LHCN-M2 (cell line): ENCODE measurements around the gene ZXDC. TPM values are rescaled to one million over a fixed set of nuclear protein-coding genes. Genes with fewer than 3 reads are reported as not detected.

Experiments used
- DNase-seq: peaks from one replicate; pipeline ENCODE4 v3.0.0-alpha.2; 2012; ENCODE audit warnings: low read depth
- total RNA-seq: library from RNA; depleted of rRNA; stranded (reverse); fragments of >200 nt; gene quantifications from 2 replicates; pipeline ENCODE4 v1.2.3, GENCODE V29; 2014; rRNA removed

ZXDC gene
- total RNA-seq, 1 experiment from 2014 or later = 16.8 TPM

DNA sequence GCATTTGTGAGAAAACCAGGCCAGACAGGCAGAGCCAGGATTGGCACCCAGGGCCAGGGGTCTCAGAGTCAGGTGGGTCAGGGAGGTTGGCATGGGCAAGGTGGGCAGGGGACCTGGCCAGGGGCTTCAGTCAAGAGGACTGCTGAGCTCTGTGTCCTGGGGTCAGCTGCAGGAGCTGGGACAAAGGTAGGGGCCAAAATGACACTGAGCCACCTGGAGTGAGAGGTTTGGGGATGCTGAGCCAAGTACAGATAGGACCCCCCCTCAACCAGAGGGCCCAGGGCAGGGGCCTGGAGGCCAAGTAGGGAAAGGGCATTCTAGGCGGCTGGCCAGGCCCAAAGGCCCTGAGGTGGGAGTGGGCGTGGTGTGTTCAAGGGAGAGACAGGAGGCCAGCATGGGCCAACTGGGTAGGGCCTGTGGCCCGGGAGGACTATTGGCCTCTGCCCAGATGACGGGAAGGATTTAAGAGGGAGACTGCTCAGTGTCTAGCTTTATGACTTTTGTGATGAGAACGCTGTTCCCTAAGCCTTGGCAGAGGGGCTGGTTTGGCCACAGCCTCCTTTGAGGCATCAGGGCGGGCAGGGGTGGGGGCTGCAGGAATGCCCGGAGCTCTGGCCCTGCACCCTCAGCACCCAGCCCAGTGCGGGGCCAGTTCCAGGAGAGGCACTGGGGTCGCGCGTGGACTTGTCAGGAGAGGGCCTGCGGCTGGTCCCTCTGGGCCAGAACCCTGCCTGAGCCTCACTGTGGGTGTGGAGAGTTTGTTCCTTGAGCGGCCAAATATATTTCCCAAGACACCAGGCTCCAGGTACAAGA lies 77.9 kb downstream of the ZXDC start:
- no peak for DNase-seq

DNA sequence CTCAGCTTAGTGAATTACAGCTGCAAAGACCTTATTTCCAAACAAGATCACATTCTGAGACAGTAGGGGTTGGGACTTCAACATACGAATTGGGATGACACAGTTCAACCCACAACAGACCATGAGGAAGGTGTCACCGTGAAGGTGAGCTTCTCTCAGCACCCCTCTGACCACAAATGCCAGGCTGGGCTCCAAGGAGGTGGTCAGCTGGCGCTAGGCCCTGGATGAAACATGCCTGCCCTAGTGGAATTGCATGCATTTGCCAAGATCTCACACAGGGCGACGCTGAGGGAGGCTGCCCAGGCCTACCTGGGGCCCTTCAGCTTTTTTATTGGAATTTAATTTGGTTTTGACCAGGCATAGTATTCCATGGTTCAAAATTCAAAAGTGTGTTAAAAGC lies 79.2 kb downstream of the ZXDC start:
- DNase-seq = no peak

DNA sequence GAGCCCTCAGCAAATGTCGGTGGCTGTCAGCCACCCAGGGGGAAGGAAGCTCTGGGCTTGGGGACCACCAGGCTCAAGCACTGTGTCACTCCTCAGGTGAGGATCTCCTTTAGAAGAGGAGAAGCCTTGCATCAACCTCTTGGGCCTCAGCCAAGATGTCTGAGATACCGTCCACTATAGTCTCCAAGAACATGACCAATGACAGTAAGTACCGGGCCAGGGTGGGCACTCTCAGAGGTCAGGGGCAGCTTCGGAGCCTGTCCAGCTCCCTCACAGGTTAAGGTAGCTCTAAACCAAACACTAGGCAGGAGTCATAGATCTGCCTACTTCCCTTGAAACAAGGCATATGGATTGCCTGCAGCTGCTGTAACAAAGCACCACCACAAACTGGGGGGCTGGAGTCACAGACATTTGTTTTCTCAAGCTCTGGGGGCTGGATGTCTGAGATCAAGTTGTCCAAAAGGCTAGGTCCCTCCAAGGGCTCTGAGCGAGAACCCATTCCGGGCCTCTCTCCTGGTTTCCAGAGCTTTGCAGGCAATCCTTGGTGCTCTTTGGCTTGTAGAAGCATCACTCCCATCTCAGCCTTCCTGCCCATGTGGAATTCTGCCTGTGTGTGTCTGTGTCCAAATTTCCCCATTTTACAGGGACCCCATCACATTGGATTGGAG lies 79.7 kb downstream of the ZXDC start:
- no peak for DNase-seq

DNA sequence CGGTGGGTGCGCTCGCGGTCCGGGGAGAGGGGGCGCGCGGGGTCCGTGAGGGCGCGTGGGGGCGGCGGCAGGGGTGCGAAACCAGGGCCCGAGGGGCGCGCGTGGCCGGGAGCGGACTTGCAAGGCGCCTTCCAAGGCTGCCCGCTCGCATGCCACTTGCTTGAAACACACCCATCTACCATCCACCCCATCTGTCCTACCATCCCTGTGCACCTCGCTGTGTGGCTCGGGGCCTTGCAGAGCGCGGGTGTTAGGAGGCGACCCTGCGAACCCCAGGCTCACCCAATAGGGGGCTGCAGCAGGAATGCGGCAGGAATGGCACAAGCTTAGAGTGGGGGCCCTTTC lies 80.7 kb downstream of the ZXDC start:
- DNase-seq = no peak

DNA sequence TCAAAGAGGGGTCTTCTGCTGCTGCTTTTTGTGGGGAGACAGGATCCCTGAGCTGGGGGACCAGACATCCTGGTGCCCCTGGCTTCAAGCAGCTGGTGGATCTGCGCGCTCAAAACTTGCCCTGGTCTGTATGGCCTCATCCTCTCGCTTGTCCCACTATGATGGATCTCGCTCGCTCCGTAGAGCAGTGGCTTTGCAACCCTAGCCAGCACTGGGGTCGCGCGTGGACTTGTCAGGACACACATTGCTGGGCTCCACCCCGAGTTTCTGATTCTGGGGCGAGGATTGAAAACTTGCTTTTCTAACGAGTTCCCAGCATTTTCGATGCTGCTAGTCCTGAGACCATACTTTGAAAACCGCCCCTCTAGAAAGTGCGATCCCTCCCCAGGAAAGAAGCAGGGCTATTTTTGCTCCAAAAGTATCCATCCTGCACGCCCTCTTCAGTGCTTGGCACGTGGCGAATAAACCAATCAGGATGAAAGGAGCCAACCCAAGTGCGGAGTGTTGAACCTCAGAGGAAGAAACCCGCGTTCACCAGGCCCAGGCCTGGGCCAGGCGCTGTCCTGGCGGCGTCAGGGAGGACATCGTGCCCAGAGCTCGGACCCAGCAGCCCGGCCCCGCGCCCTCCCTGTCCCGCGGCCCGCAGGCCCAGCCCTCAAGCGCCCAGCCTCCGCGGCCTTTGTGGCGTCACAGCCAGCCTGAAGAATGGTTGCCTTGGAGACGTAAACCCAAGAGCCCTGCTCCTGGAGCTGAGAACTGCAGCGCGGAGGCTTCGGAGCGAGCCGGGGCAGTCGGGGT lies 81.3 kb downstream of the ZXDC start, which contains the start of gene CFAP100:
Gene CFAP100 (plus strand): TSS at position 731 of the 798 bp plus-strand sequence. CDS start 1,092 bp downstream, outside the sequence.
- no peak for DNase-seq

DNA sequence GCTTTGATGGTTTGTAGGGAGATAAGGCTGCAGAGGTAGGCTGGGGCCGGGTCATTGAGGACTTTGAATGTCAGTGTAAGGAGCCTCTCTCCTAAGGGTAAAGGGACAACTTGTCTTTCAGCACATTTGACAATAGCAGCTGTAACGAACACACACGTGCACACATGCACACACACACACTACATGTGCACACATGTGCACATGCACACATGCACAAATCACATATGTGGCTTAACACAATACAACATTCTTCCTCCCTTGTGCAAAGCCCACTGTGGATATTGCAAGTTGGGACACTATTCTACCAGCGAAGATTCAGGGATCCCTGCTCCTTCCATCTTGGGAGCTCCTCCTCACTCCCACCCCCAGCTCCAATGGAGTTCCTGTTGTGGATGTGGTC lies 82.1 kb downstream of the ZXDC start:
- DNase-seq = no peak

DNA sequence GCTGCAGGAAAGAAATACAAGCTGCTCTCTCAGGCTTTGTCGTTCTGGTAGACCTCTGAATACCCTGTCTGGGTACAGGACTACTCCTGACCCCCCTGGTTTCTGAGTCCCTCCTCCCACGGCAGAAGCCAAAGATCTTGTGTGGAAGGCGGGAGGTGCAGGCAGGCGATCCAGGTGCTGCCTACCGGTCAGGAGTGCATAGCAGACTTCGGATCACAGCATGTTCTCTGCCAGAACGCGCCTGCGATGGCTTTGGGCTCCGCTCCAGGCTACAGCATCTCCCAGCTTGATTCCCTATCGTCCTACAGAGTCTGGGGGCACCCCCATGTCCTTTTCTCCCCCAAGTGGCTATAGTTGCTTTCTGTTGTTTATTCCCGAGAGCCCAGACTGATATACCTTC lies 83.4 kb downstream of the ZXDC start:
- no peak for DNase-seq

DNA sequence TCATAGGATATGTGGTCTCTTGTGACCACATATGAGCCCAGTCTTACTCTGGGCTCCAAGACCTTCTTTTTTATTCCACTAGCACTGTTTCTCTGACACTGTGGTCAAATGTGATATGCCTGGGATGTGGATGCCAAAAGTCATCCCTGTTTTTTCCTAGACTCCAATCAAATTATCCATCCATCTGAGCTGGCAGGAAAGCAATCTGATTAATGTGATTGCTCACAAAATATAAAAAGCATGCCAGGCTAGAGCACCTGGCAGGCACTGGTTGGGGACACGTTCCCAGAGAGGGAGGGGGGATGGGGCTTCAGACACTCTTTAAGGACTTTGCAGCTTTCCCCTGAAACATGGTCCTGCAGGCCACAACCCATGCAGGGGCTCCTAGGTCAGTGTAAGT lies 84.1 kb downstream of the ZXDC start:
- no peak for DNase-seq

DNA sequence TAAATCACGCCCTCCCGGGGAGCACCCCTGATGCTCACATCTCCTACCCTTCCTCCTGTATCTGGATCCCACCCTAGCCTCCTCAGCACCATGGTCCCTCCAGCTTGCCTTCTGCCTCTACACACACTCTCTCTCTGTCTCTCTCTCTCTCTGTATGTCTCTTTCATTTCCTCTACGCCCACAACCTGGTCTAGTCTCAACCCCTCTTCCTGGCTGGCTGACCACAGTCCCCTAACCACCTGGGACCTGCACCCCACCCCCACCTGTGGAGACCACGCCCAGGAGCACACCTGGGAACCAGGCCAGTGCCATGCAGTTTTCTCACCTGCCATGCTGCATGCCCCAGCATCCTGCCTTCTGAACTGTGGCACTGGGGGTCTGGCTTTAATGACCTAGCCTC lies 84.9 kb downstream of the ZXDC start:
- DNase-seq = no peak

DNA sequence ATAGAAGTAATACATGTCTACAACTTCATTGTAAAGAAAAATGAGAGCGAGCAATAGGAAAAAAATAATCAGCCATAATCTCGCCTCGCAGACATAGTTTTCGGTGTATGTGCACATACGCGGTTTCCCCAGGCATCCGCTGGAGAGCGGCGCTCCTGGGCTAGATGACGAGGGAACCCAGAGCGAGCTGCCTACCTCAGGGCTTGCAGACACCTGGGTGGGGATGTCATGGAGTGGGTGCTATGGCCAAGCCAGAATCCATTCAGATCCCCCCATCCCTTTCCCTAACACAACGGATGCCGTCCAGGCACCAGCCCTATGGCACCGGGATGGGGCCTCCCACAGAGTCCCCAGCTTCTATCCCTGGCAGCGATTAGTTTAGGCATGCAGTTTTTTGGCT lies 85.5 kb downstream of the ZXDC start:
- no peak for DNase-seq

DNA sequence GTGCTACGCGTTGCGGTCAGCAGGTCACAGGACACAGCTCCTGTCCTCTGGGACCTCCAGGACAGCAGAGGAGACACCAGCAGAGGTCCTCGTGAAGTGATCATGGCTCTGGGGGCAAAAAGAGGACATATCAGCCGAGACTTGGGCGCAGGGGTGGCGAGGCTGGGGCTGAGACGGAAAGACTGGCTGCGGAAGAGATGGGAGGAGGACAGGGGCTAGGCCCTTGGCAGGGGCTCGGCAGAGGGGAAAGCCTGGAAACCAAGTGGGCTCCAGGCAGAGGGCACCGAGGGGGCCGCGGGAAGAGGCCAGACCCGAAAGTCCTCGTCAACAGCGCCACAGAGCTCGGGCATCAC lies 85.9 kb downstream of the ZXDC start:
- DNase-seq = no peak

DNA sequence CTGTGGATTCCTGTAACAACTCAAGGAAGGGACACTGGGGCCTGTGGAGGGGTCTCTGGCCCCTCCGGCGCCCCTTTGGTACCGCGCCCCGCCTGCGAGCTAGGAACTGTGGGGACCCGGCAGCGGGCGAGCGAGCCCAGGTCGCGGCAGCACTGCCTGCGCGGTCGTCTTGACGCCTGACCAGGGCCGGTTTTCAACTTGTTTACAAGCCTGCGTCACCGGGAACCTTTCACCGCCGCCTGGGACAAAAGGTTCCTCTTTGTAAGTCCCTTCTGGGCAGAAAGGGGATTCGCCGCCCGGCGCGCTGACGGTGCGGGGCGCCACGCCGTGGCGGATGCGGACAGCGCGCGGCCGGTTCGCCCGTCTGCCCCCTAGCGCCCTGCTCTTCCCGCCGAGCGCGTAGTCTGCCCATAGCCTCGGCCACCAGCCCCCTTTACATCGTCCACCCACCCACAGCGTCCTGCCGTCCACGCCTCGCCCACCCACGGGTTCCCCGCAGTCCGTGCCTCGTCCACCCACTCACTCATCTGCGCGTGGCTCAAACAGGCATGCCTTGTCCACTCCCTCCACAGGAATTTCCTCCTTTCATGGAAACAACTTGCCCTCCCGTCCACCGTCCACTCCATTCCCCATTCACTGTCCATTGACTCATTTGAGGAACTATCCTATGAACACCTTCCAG lies 86.4 kb downstream of the ZXDC start:
- DNase-seq = peak; percentile 59

Other genes with a start within 250 kb of the ZXDC start
- 0.06 and 0.11 TPM in 2 replicates for gene KLF15, start 118.5 kb downstream of the ZXDC start, total RNA-seq
- not detected in 2 replicates for gene CFAP100, start 81.0 kb downstream of the ZXDC start, total RNA-seq
- not detected in 2 replicates for gene UROC1, start 41.9 kb upstream of the ZXDC start, total RNA-seq
- gene CHST13, start 48.3 kb upstream of the ZXDC start, total RNA-seq = not detected in 2 replicates
- gene C3orf22, start 83.0 kb upstream of the ZXDC start, total RNA-seq = not detected in 2 replicates
- 9.9 and 15.2 TPM in 2 replicates for gene TXNRD3, start 179.2 kb upstream of the ZXDC start, total RNA-seq
- gene CHCHD6, start 228.3 kb upstream of the ZXDC start, total RNA-seq = 23.5 and 25.5 TPM in 2 replicates